Body of pancreas (tissue), 4 donors: ENCODE data around the gene ALG1. TPM values are rescaled to one million over a fixed set of nuclear protein-coding genes. Genes with fewer than 3 reads are reported as not detected.
A peak's percentile ranks its signal among the peaks of the same experiment; 100 is the strongest.

Experiments used
- ATAC-seq: fragments of 150-250 bp; one replicate; pipeline ENCODE4 v1.9.1; 2016
- DNase-seq, 4 donors: peaks; one replicate each; pipeline ENCODE4 v3.0.0-alpha.2; 2019
- H3K27ac ChIP-seq, 4 donors: fragments of 200-600 bp; sonication (generic); 1 replicate in 3 of 4; 2 replicates in 1 of 4; pipeline versions ENCODE4 v1.5.1 to v1.6.1; 2016 to 2019; ENCODE audit warnings: mild to moderate bottlenecking in 1 of 4, mixed read lengths in 1 of 4, moderate library complexity in 1 of 4
- H3K27me3 ChIP-seq, 2 donors: fragments of 200-600 bp; sonication (generic); one replicate each; pipeline ENCODE4 v1.6.0; 2016; ENCODE audit warnings: mild to moderate bottlenecking in 1 of 2
- H3K36me3 ChIP-seq, 2 donors: fragments of 200-600 bp; sonication (generic); replicated peaks in 1 of 2; 2 replicates each; pipeline ENCODE4 v1.5.1; 2016; ENCODE audit warnings: low read depth in 2 of 2; ENCODE audit not compliant: insufficient read depth in 1 of 2
- H3K4me1 ChIP-seq: fragments of 200-600 bp; sonication (generic); one replicate; pipeline ENCODE4 v1.6.0; 2016
- H3K4me3 ChIP-seq, 2 donors: fragments of 200-600 bp; sonication (generic); 1 replicate in 1 of 2; 2 replicates in 1 of 2; pipeline ENCODE4 v1.5.1; 2016 to 2019
- H3K9me3 ChIP-seq, 3 donors: fragments of 200-600 bp; sonication (generic); 1 replicate in 2 of 3; 2 replicates in 1 of 3; pipeline ENCODE4 v1.5.1; 2016
- POLR2A ChIP-seq, 3 donors: fragments of 450-650 bp; IDR thresholded peaks; one replicate each; pipeline ENCODE4 v1.6.1; 2016; ENCODE audit warnings: antibody characterized with exemption in 3 of 3, mild to moderate bottlenecking in 2 of 3
- WGBS, 2 donors: methylation state at CpG; one replicate each; pipeline ENCODE4 v1.1.5; 2017; 5-methylcytosine and 5-hydroxymethylcytosine counted together
- intact Hi-C: fragments of 100-400 bp; cut with DNase I; formaldehyde crosslinking; loops from one replicate; pipeline ENCODE4 v1.15.1; 2023
- total RNA-seq, 2 donors: library from RNA; depleted of rRNA; stranded (reverse); fragments of >200 nt; gene quantifications; one replicate each; pipeline ENCODE4 v1.1.0, GENCODE V29; 2016
- TF ChIP-seq, protein P1 (sequence below), 7 experiments: fragments of 450-650 bp in 4 of 7; fragments of 200-600 bp in 3 of 7; sonication (generic) in 3 of 7; IDR thresholded peaks; one replicate each; pipeline ENCODE4 v1.5.1; 2016 to 2019; ENCODE audit warnings: antibody characterized with exemption in 7 of 7

The ALG1 gene
- total RNA-seq, 2 donors from 2014 or later, result 20.2 to 26.0 TPM

- Histone ChIP-seq H3K4me3 (no peak overlapping the region), H3K27ac (no peak overlapping the region), H3K36me3 (no peaks in the 10 kb centered on the region), H3K4me1 (no peaks in the 10 kb centered on the region), H3K27me3 (no peaks in the 10 kb centered on the region), H3K9me3 (no peaks in the 10 kb centered on the region)
- DNase-seq (no peak), ATAC-seq (no peak)
- intact Hi-C loops, result no loop called here
- 88 to 89% methylated on average over 2 of the region's 2 CpGs for WGBS, 2 donors
- TF ChIP-seq POLR2A (IDR thresholded peaks at IDR 0.05), result no peak
- TF ChIP-seq, protein P1, sequence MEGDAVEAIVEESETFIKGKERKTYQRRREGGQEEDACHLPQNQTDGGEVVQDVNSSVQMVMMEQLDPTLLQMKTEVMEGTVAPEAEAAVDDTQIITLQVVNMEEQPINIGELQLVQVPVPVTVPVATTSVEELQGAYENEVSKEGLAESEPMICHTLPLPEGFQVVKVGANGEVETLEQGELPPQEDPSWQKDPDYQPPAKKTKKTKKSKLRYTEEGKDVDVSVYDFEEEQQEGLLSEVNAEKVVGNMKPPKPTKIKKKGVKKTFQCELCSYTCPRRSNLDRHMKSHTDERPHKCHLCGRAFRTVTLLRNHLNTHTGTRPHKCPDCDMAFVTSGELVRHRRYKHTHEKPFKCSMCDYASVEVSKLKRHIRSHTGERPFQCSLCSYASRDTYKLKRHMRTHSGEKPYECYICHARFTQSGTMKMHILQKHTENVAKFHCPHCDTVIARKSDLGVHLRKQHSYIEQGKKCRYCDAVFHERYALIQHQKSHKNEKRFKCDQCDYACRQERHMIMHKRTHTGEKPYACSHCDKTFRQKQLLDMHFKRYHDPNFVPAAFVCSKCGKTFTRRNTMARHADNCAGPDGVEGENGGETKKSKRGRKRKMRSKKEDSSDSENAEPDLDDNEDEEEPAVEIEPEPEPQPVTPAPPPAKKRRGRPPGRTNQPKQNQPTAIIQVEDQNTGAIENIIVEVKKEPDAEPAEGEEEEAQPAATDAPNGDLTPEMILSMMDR (IDR thresholded peaks at IDR 0.05), result no peak
Measured at GRCh38 chr16:5046914-5047313, 24.7 kb upstream of the ALG1 start.

DNA sequence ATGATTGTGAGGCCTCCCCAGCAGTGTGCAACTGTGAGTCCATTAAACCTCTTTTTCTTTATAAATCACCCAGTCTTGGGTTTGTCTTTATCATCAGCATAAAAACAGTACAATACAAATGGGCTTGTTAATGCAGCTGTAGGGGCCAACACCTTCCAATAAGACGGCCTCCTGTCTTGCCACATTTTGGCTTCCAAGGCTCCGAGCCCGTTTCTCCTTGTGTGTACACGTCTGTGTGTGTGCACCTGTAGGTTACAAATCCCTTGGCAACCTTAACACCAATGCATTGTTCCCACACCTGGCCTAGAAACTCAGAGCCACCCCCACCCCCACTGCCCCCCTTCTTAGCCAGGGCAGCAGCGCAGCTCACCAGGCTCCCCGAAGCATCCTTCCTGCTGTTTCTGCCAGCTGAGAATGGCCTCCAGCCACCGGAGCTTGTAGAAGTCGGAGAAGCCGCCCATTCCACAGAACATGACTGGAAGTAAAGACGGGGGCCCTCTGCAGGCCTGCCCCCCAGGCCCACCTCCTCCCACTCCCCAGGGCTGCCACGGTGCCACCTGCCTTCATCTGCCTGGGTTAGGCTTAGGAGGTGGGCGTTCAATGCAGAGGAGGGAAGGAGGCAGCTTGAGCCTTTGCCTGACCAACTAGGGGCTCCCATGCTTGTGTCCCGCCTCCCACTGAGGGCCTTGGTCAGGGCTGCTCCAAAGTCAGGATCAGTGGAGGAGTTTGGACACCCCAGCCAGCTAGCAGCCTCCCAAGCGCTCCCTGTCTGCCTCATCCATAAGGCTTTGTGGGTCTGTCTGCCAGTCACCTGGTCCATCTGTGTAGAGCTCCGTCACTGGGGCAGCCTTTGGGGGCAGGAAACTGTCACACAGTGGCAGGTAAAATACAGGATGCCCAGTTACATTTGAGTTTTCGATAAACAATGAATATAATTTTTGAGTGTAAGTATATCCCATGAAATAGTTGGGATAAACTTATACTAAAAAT lies 16.5 kb upstream of the ALG1 start:
- 86 to 87% methylated on average over 14 of the region's 16 CpGs for WGBS, 2 donors
- no peaks in the 10 kb centered on the region for H3K27me3 ChIP-seq
- intact Hi-C loops, result no loop called here
- no peak for DNase-seq
- no peak overlapping the region for H3K27ac ChIP-seq
- H3K9me3 ChIP-seq, result no peaks in the 10 kb centered on the region
- H3K4me3 ChIP-seq, result no peak overlapping the region
- no peak for ATAC-seq
- H3K4me1 ChIP-seq, result no peaks in the 10 kb centered on the region
- no peak for TF ChIP-seq POLR2A (IDR thresholded peaks at IDR 0.05)
- TF ChIP-seq, protein P1 (IDR thresholded peaks at IDR 0.05), result no peak
- H3K36me3 ChIP-seq, result no peaks in the 10 kb centered on the region

GRCh38 chr16:5056352-5056751 lies 15.3 kb upstream of the ALG1 start:
- no peaks in the 10 kb centered on the region for H3K27me3 ChIP-seq
- H3K36me3 ChIP-seq, result no peaks in the 10 kb centered on the region
- TF ChIP-seq POLR2A (IDR thresholded peaks at IDR 0.05), result no peak
- TF ChIP-seq, protein P1 (IDR thresholded peaks at IDR 0.05), result peak in 3 of 7 experiments; percentile 17 to 29 (median 21)
- DNase-seq (no peak), ATAC-seq (no peak)
- H3K4me3 ChIP-seq, result no peak overlapping the region
- no peaks in the 10 kb centered on the region for H3K9me3 ChIP-seq
- H3K4me1 ChIP-seq, result no peaks in the 10 kb centered on the region
- no peak overlapping the region for H3K27ac ChIP-seq
- intact Hi-C loops, result no loop called here
- WGBS, 2 donors, result 15 to 18% methylated on average over 10 to 11 of the region's 11 CpGs

GRCh38 chr16:5058476-5058875 lies 13.2 kb upstream of the ALG1 start:
- no peak for ATAC-seq
- TF ChIP-seq POLR2A (IDR thresholded peaks at IDR 0.05), result no peak
- TF ChIP-seq, protein P1 (IDR thresholded peaks at IDR 0.05), result no peak
- no peak for DNase-seq
- no peaks in the 10 kb centered on the region for H3K9me3 ChIP-seq
- 67 to 69% methylated on average over 6 to 7 of the region's 7 CpGs for WGBS, 2 donors
- no peaks in the 10 kb centered on the region for H3K27me3 ChIP-seq
- no peak overlapping the region for H3K4me3 ChIP-seq
- intact Hi-C loops, result no loop called here
- H3K27ac ChIP-seq, result no peak overlapping the region
- no peaks in the 10 kb centered on the region for H3K4me1 ChIP-seq
- no peaks in the 10 kb centered on the region for H3K36me3 ChIP-seq
